ENCODE data around the gene LCMT2.

LCMT2 gene, protein sequence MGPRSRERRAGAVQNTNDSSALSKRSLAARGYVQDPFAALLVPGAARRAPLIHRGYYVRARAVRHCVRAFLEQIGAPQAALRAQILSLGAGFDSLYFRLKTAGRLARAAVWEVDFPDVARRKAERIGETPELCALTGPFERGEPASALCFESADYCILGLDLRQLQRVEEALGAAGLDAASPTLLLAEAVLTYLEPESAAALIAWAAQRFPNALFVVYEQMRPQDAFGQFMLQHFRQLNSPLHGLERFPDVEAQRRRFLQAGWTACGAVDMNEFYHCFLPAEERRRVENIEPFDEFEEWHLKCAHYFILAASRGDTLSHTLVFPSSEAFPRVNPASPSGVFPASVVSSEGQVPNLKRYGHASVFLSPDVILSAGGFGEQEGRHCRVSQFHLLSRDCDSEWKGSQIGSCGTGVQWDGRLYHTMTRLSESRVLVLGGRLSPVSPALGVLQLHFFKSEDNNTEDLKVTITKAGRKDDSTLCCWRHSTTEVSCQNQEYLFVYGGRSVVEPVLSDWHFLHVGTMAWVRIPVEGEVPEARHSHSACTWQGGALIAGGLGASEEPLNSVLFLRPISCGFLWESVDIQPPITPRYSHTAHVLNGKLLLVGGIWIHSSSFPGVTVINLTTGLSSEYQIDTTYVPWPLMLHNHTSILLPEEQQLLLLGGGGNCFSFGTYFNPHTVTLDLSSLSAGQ

DNA sequence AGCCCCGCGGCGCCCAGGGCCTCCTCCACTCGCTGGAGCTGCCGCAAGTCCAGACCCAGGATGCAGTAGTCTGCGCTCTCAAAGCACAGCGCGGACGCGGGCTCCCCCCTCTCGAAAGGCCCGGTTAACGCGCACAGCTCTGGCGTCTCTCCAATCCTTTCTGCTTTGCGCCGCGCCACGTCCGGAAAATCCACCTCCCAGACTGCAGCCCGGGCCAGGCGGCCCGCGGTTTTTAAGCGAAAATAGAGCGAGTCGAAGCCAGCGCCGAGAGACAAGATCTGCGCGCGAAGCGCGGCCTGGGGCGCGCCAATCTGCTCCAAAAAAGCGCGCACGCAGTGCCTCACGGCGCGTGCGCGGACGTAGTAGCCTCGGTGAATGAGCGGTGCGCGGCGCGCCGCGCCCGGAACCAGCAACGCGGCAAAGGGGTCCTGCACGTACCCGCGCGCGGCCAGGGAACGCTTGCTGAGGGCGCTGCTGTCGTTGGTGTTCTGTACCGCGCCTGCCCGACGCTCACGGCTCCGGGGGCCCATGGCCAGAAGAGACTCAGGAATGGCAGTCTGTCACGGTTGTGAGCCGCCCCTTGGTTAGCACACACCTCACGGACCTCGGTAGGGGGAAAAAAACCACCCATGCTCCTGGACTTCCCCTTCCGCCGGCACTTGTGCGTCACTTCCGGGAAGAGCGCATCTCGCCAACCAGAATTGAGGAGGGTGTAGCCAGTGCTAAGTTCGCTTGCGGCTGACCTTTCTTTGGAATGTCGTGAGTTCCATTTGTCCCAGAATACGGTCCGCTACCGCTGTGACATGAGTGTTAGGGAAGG, at the start of gene LCMT2:
Gene LCMT2, minus strand, starts transcription at position 614 of the 820 bp plus-strand sequence. Its CDS starts 84 bp downstream, at position 530.
- DNase-seq (ENCODE audit: low spot score): peak; percentile 68

- DNase-seq (ENCODE audit: low spot score): no peak
Observed at GRCh38 chr15:43378601-43379000, 48.2 kb upstream of the LCMT2 start.

DNA sequence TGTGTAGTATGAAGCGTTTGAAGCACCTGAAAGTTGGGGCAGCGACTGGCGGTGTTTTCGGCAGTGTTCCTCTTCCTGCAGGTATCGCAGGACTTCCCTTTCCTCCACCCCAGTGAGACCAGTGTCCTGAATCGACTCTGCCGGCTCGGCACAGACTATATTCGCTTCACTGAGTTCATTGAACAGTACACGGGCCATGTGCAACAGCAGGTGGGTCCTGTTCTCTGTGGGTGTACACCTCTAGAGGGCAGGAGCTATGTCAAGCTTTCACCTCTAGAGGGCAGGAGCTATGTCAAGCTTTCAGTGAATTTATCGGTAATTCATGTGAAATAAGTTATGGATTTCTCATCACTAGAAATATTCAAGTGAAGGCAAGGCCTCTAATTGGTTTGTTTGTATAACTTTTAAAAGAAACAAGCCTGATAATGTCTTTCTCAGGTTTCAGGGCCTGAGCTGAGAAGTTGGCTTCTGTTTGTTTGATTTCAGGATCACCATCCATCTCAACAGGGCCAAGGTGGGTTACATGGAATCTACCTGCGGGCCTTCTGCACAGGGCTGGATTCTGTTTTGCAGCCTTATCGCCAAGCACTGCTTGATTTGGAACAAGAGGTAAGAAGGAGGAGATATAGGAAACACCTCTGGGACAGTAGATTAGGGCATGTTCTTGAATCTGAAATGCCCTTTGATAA, 45.8 kb upstream of the LCMT2 start:
- peak; percentile 15 for DNase-seq (ENCODE audit: low spot score)

GRCh38 chr15:43370975-43371974, 40.9 kb upstream of the LCMT2 start, which contains the start of the genes TUBGCP4 and ZSCAN29:
TUBGCP4 (plus strand) TSS chr15:43371101; CDS start chr15:43371355, 254 bp downstream.
ZSCAN29 (minus strand) TSS chr15:43371043; CDS start chr15:43369913, 1,130 bp downstream.
- peak; percentile 58 for DNase-seq (ENCODE audit: low spot score)

- DNase-seq (ENCODE audit: low spot score): no peak
Observed at GRCh38 chr15:43370310-43370974, 40.1 kb upstream of the LCMT2 start.

DNA sequence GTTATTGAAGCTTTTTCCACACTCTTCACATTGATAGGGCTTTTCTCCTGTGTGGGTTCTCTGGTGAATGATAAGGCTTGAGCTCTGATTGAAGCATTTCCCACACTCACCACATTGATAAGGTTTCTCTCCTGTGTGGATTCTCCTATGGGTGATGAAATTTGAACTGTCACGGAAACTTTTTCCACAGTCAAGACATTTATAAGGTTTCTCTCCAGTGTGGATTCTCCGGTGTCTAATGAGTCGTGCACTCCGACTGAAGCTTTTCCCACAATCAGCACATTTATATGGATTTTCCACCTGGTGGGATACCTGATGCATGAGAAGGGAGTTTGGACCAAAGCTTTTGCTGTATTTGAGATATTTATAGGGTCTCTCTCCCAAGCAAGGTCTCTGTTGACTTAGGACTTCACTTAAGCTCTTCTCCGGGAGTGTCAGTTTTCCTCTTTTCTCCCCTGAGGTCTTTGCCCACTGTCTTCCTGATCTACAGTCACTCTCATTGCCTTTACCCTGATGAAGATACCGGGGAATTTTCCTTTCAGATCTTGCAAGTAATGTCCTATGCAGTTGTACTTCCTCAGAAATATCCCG, 31.0 kb upstream of the LCMT2 start:
- no peak for DNase-seq (ENCODE audit: low spot score)

DNA sequence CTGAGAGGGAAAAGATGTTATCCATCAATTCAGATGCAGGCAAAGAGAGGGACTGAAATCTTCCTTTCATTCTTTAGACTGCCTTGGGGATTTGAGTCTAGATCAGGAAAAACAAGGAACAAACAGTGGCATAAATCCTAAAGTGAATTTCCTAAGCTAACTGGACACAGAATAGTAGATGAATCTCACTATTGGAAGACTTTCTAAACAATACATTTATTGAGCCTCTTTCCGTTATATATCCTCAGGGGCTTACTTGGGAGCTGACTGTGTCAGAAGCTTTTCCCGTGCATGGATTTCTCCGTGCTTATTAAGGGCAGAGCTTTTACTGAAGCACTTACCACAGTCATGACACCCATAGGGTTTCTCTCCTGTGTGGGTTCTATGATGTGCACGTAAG, 30.4 kb upstream of the LCMT2 start:
- DNase-seq (ENCODE audit: low spot score): no peak

GRCh38 chr15:43352693-43353382, 22.5 kb upstream of the LCMT2 start:
- no peak for DNase-seq (ENCODE audit: low spot score)

GRCh38 chr15:43347114-43347513, 16.7 kb upstream of the LCMT2 start:
- DNase-seq (ENCODE audit: low spot score): no peak

- DNase-seq (ENCODE audit: low spot score): no peak
Observed at GRCh38 chr15:43346305-43346704, 15.9 kb upstream of the LCMT2 start.

DNA sequence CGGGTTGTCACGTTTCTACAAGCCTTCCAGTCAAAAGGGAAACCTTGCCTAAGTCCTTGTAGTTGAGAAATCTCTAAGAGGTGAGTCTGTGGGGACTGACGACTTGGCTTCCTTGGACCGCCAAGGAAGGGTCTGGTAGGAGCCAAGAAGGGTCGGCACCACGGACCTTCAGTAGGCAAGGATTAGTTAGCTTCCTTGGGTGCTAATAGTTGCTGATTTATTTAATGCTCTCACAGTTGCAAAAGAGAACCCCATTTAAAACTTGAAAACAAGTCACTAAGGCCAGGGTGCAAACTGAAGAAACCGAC, 361 bp upstream of the LCMT2 start:
- DNase-seq (ENCODE audit: low spot score): no peak

- DNase-seq (ENCODE audit: low spot score): no peak
Observed at GRCh38 chr15:43329217-43329959, 985 bp downstream of the LCMT2 start.

DNA sequence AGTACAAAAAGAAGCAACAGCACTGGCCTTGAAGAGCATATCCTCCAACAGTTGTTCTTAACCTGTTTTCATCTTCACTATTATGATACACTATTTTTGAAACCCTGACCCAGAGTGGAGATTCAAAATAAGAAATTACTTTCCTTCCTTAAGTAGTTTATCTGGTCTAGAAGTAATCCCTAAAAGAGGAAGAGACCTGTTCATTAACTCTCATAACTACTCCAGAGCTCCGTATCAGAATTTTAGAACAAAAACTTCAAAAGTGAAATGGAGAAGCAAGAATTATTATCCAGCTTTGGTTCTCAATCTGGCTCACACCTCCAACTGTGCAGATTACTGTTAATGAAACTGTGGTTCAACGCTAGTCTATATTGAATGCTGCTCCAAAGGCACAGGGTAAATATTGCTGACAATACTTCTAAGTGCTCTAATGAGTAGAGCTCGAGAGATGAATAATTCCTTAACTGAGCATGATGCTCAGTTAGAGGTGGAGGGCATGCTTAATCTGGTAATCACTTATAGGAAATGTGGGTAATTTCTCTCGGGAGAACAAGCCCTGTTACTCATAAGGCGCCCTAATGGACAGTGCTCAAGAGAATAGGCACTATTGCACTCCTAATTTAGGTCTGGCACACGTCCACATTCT, 5.2 kb downstream of the LCMT2 start:
- DNase-seq (ENCODE audit: low spot score): no peak

DNA sequence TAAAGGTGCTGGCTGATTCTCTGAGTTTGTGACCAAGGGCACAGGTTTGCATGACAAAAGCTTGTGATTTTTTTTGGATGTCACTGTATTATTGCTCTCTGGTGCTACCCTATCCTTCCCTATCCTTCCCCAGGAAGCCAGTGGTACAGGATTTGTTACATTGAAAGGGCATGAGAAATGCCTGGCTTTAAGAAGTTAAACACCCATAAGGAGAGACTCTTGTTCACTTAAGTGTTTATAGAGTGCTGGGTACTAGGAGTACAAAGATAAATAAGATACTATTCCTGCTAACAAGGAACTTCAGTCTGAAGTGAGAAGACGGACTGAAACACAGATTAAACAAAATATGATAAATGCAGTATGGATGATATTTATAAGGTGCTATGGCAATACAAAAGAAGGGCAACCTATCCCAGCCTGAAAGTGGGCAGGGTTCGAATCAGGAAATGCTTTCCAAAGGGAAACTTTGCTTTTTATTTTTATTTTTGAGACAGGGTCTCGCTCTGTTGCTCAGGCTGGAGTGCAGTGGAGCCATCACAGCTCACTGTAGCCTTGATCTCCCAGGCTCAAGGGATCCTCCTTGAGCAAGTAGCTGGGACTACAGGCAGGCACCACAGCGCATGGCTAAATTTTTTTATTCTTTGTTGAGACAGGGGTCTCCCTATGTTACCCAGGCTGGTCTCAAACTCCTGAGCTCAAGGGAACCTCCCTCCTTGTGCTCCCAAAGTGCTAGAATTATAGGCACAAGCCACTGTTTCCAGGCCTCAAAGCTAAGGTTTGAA, 11.2 kb downstream of the LCMT2 start:
- no peak for DNase-seq (ENCODE audit: low spot score)

DNA sequence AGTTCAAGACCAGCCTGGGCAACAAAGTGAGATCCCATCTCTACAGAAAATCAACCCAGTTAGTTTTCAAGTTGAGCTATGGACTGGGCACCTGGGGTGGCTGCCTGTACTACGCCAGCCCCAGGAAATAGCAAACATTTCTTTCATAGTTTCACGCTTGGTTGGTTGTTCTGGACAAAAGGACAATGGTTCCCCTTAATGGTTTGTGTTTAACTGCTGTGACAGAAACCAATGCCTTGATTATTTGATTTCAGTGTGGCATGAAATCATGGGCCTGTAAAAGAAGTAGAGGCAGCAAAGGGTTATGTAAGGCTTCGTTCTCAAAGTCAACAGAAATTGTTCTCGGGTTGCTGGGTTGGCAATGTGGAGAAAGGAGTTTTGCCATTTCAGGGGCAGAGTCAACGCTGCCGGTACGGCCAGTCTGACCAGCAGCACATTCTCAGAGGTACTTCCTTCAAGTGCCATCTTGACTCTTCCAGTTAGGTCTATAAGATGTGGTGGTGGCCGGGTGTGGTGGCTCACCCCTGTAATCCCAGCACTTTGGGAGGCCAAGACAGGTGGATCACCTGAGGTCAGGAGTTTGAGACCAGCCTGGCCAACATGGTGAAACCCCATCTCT, 12.7 kb downstream of the LCMT2 start:
- no peak for DNase-seq (ENCODE audit: low spot score)

GRCh38 chr15:43316971-43317346, 13.4 kb downstream of the LCMT2 start:
- no peak for DNase-seq (ENCODE audit: low spot score)
